ENCODE results near the gene ANAPC16. TPM values are rescaled to one million over a fixed set of nuclear protein-coding genes. Genes with fewer than 3 reads are reported as not detected.

The ANAPC16 gene
- polyA plus RNA-seq, 4 donors, result 112 to 176 (median 141) TPM

Other genes starting within 250 kb of the ANAPC16 start
- 10 to 100 TPM in 1 of 4 donors, 1 to 10 TPM in 3; 1.6 to 24.2 (median 3.2) TPM for gene SPOCK2, start 127.5 kb upstream of the ANAPC16 start, polyA plus RNA-seq
- 10 to 100 TPM in 3 of 4 donors, 1 to 10 TPM in 1; 9.2 to 21.3 (median 16.1) TPM for gene ASCC1, start 264 bp downstream of the ANAPC16 start, polyA plus RNA-seq
- gene DDIT4, start 57.9 kb downstream of the ANAPC16 start, polyA plus RNA-seq, result 100 to 1,000 TPM in 1 of 4 donors, 10 to 100 TPM in 3; 34.4 to 330 (median 41.6) TPM
- 10 to 100 TPM; 17.0 to 37.1 (median 22.9) TPM for gene DNAJB12, start 138.9 kb downstream of the ANAPC16 start, polyA plus RNA-seq